ENCODE data around the gene ZNF701.
"Not testable (repeated sequence)": the region's sequence is repeated elsewhere in the genome, so short reads cannot be mapped to it uniquely, and the experiment has no call there.

GRCh38 chr19:52601974-52602366, 31.9 kb downstream of the ZNF701 start:
- TF ChIP-seq CTCF (conservative IDR thresholded peaks at IDR 0.05 in 1 of 2, IDR thresholded peaks at IDR 0.05 in 1 of 2; ENCODE audit: low read depth in 1 of 2, low read length in 2 of 2), result peak; percentile 6 to 18
- not testable (repeated sequence) for TF ChIP-seq EZH2 (IDR thresholded peaks at IDR 0.05; ENCODE audit: low read length, missing control alignments)

Data from fibroblast of lung (primary cell).